GM18519 (cell line): ENCODE measurements around the gene C1orf35.

Source experiments
- ATAC-seq: cut with Tn5 transposase; IDR thresholded peaks from one replicate; pipeline ENCODE4 v1.9.1; 2021; ENCODE audit warnings: mild to moderate bottlenecking, moderate library complexity; ENCODE audit not compliant: unreplicated experiment, low FRiP score

The C1orf35 gene

GRCh38 chr1:228066416-228066815 is 36.7 kb downstream of the C1orf35 start:
- ATAC-seq: no peak

GRCh38 chr1:228065543-228066347 is 37.4 kb downstream of the C1orf35 start:
- ATAC-seq: no peak

- ATAC-seq: no peak
These were observed 38.2 kb downstream of the C1orf35 start for GRCh38 chr1:228064741-228065542.

GRCh38 chr1:228064296-228064695 is 38.8 kb downstream of the C1orf35 start:
- ATAC-seq: no peak

GRCh38 chr1:228063251-228064191 is 39.6 kb downstream of the C1orf35 start:
- ATAC-seq: no peak

GRCh38 chr1:228062812-228063211 is 40.3 kb downstream of the C1orf35 start:
- no peak for ATAC-seq

GRCh38 chr1:228062085-228062791 is 40.9 kb downstream of the C1orf35 start:
- no peak for ATAC-seq

GRCh38 chr1:228061411-228062084 is 41.6 kb downstream of the C1orf35 start:
- ATAC-seq: no peak

GRCh38 chr1:228060458-228061190 is 42.5 kb downstream of the C1orf35 start:
- no peak for ATAC-seq

- no peak for ATAC-seq
These were observed 43.3 kb downstream of the C1orf35 start for GRCh38 chr1:228059634-228060457.

- ATAC-seq: no peak
These were observed 44.0 kb downstream of the C1orf35 start for GRCh38 chr1:228058949-228059633.

GRCh38 chr1:228058172-228058948 is 44.8 kb downstream of the C1orf35 start:
- ATAC-seq: no peak
